Esophagus squamous epithelium (tissue), 4 donors: ENCODE measurements around the gene CLEC18B.
"Not testable (repeated sequence)": the region's sequence is repeated elsewhere in the genome, so short reads cannot be mapped to it uniquely, and the experiment has no call there.

Experiments used
- CTCF ChIP-seq, 6 experiments: fragments of 450-650 bp in 4 of 6; fragments of 200-600 bp in 2 of 6; sonication (generic) in 2 of 6; IDR thresholded peaks; one replicate each; pipeline ENCODE4 v1.5.1; 2016 to 2019; ENCODE audit warnings: antibody characterized with exemption in 6 of 6, mild to moderate bottlenecking in 4 of 6, moderate library complexity in 4 of 6
- POLR2A ChIP-seq, 4 donors: fragments of 450-650 bp; IDR thresholded peaks; one replicate each; pipeline ENCODE4 v1.6.1; 2017; ENCODE audit warnings: antibody characterized with exemption in 4 of 4, mild to moderate bottlenecking in 4 of 4, moderate library complexity in 3 of 4

- not testable (repeated sequence) for TF ChIP-seq CTCF, POLR2A (IDR thresholded peaks at IDR 0.05)
These were observed 47.5 kb downstream of the CLEC18B start for GRCh38 chr16:74373847-74374184.
